GM23248 (cell line): Measurements from ENCODE around the gene KCTD16.

Source experiments
- EZH2 ChIP-seq: fragments of 200-600 bp; sonication (generic); IDR thresholded peaks from 2 replicates; pipeline ENCODE4 v1.6.1; 2018; ENCODE audit warnings: antibody characterized with exemption, mild to moderate bottlenecking; ENCODE audit not compliant: insufficient read depth, poor library complexity, severe bottlenecking
- EZH2phosphoT487 ChIP-seq: fragments of 200-600 bp; sonication (generic); IDR thresholded peaks from 2 replicates; pipeline ENCODE4 v1.6.1; 2018; ENCODE audit warnings: antibody characterized with exemption, moderate library complexity, mild to moderate bottlenecking, low read depth; ENCODE audit not compliant: insufficient read depth

- TF ChIP-seq EZH2phosphoT487 (no peak), EZH2 (no peak)
Observed at GRCh38 chr5:144416196-144416595, 245.5 kb downstream of the KCTD16 start.
